WTC11 (cell line): ENCODE data around the gene LHX2. TPM values are rescaled to one million over a fixed set of nuclear protein-coding genes. Genes with fewer than 3 reads are reported as not detected.

Source experiments
- ATAC-seq: fragments of 200-7000 bp; cut with Tn5 transposase; 2 replicates; pipeline ENCODE4 v1.10.0; 2021; ENCODE audit warnings: mild to moderate bottlenecking, moderate library complexity
- CTCF ChIA-PET: fragments of 300-600 bp; sonication (Branson Sonifier 250); formaldehyde crosslinking; loops from one replicate; lab custom pipeline; 2021; ENCODE audit warnings: antibody characterized with exemption; lab: Charles Lee
- POLR2A ChIA-PET: fragments of 350-600 bp; sonication (Branson Sonifier 250); formaldehyde crosslinking; loops from one replicate; lab custom pipeline; 2021; ENCODE audit warnings: antibody characterized with exemption; lab: Charles Lee
- DNase-seq: peaks from one replicate; pipeline ENCODE4 v3.0.0; 2021; ENCODE audit warnings: low spot score
- H3K27ac Mint-ChIP-seq: 2 replicates; pipeline ENCODE4 v1.8.0; 2021; ENCODE audit warnings: mixed read lengths
- H3K27me3 Mint-ChIP-seq: 2 replicates; pipeline ENCODE4 v1.8.0; 2021; ENCODE audit warnings: low read depth, mild to moderate bottlenecking, moderate library complexity, mixed read lengths
- H3K36me3 Mint-ChIP-seq: 2 replicates; pipeline ENCODE4 v1.8.0; 2021; ENCODE audit warnings: mixed read lengths
- H3K4me1 Mint-ChIP-seq: 2 replicates; pipeline ENCODE4 v1.8.0; 2022; ENCODE audit warnings: mixed read lengths
- H3K4me3 Mint-ChIP-seq: 2 replicates; pipeline ENCODE4 v1.8.0; 2021; ENCODE audit warnings: mild to moderate bottlenecking, moderate library complexity, mixed read lengths
- H3K9me3 Mint-ChIP-seq: 2 replicates; pipeline ENCODE4 v1.8.0; 2021; ENCODE audit warnings: mixed read lengths
- CDX4 ChIP-seq: fragments of 250-450 bp; sonication (Bioruptor Pico); IDR thresholded peaks from 2 replicates; pipeline ENCODE4 v1.9.0; 2021; ENCODE audit warnings: moderate library complexity, mild to moderate bottlenecking, inconsistent platforms, borderline replicate concordance
- CREB1 ChIP-seq: sonication (generic); formaldehyde crosslinking; IDR thresholded peaks from 2 replicates; pipeline ENCODE4 v1.8.0; 2023; ENCODE audit warnings: mild to moderate bottlenecking, missing genetic modification reagents
- CREM ChIP-seq: sonication (generic); formaldehyde crosslinking; IDR thresholded peaks from 2 replicates; pipeline ENCODE4 v1.8.1; 2022; ENCODE audit warnings: mild to moderate bottlenecking, missing genetic modification reagents, moderate library complexity
- E2F1 ChIP-seq: sonication (generic); formaldehyde crosslinking; IDR thresholded peaks from 2 replicates; pipeline ENCODE4 v1.8.0; 2022; ENCODE audit warnings: mild to moderate bottlenecking, missing genetic modification reagents
- IRF2 ChIP-seq: sonication (generic); formaldehyde crosslinking; IDR thresholded peaks from 2 replicates; pipeline ENCODE4 v1.8.0; 2022; ENCODE audit warnings: low read depth, missing genetic modification reagents, borderline replicate concordance
- MAX ChIP-seq: sonication (generic); formaldehyde crosslinking; IDR thresholded peaks from 2 replicates; pipeline ENCODE4 v1.8.0; 2022; ENCODE audit warnings: mild to moderate bottlenecking, missing genetic modification reagents
- NFYB ChIP-seq: sonication (generic); formaldehyde crosslinking; conservative IDR thresholded peaks from 2 replicates; pipeline ENCODE4 v1.8.0; 2022; ENCODE audit warnings: low read depth, missing genetic modification reagents
- SMAD4 ChIP-seq: sonication (generic); formaldehyde crosslinking; IDR thresholded peaks from 2 replicates; pipeline ENCODE4 v1.8.0; 2022; ENCODE audit warnings: mild to moderate bottlenecking, missing genetic modification reagents
- SP1 ChIP-seq: sonication (generic); formaldehyde crosslinking; conservative IDR thresholded peaks from 2 replicates; pipeline ENCODE4 v1.8.1; 2022; ENCODE audit warnings: missing genetic modification reagents
- TCF7 ChIP-seq: sonication (generic); formaldehyde crosslinking; IDR thresholded peaks from 2 replicates; pipeline ENCODE4 v1.8.0; 2022; ENCODE audit warnings: mild to moderate bottlenecking, low read depth, missing genetic modification reagents, moderate library complexity
- TP53 ChIP-seq: sonication (generic); formaldehyde crosslinking; IDR thresholded peaks from 2 replicates; pipeline ENCODE4 v1.8.1; 2023; ENCODE audit warnings: mild to moderate bottlenecking, missing genetic modification reagents
- USF1 ChIP-seq: sonication (generic); formaldehyde crosslinking; IDR thresholded peaks from 2 replicates; pipeline ENCODE4 v1.8.0; 2022; ENCODE audit warnings: mild to moderate bottlenecking, missing genetic modification reagents
- USF2 ChIP-seq: sonication (generic); formaldehyde crosslinking; IDR thresholded peaks from 2 replicates; pipeline ENCODE4 v1.8.1; 2023; ENCODE audit warnings: mild to moderate bottlenecking, missing genetic modification reagents, moderate library complexity
- ZNF138 ChIP-seq: sonication (generic); formaldehyde crosslinking; conservative IDR thresholded peaks from 2 replicates; pipeline ENCODE4 v1.8.1; 2022; ENCODE audit warnings: mild to moderate bottlenecking, moderate library complexity, missing genetic modification reagents
- ZNF219 ChIP-seq: sonication (generic); formaldehyde crosslinking; IDR thresholded peaks from 2 replicates; pipeline ENCODE4 v1.8.0; 2023; ENCODE audit warnings: missing genetic modification reagents, mild to moderate bottlenecking, borderline replicate concordance
- ZNF263 ChIP-seq: sonication (generic); formaldehyde crosslinking; IDR thresholded peaks from 2 replicates; pipeline ENCODE4 v1.8.1; 2022; ENCODE audit warnings: low read depth, mild to moderate bottlenecking, moderate library complexity, missing genetic modification reagents
- ZNF425 ChIP-seq: fragments of 250-450 bp; sonication (Bioruptor Pico); conservative IDR thresholded peaks from 2 replicates; pipeline ENCODE4 v1.9.0; 2021; ENCODE audit warnings: mild to moderate bottlenecking
- ZNF671 ChIP-seq: fragments of 250-450 bp; sonication (Bioruptor Pico); IDR thresholded peaks from 2 replicates; pipeline ENCODE4 v1.8.0; 2021; ENCODE audit warnings: mild to moderate bottlenecking
- ZSCAN18 ChIP-seq: fragments of 250-450 bp; sonication (Bioruptor Pico); IDR thresholded peaks from 2 replicates; pipeline ENCODE4 v2.1.2; 2022; ENCODE audit warnings: mild to moderate bottlenecking, moderate library complexity
- total RNA-seq: library from RNA; stranded (reverse); gene quantifications from 3 replicates; pipeline ENCODE4 v1.2.3, GENCODE V29; 2021
- TF ChIP-seq, protein P1 (sequence below): fragments of 250-450 bp; sonication (Bioruptor Pico); IDR thresholded peaks from 2 replicates; pipeline ENCODE4 v1.8.0; 2021; ENCODE audit warnings: mild to moderate bottlenecking
- TF ChIP-seq, protein P2 (sequence below): sonication (generic); formaldehyde crosslinking; IDR thresholded peaks from 2 replicates; pipeline ENCODE4 v1.8.0; 2023; ENCODE audit warnings: missing genetic modification reagents, mild to moderate bottlenecking, borderline replicate concordance
- TF ChIP-seq, protein P3 (sequence below): sonication (generic); formaldehyde crosslinking; IDR thresholded peaks from 2 replicates; pipeline ENCODE4 v1.8.1; 2022; ENCODE audit warnings: mild to moderate bottlenecking, moderate library complexity, missing genetic modification reagents

LHX2 gene
- total RNA-seq, 1 experiment from 2014 or later: 0.42 TPM

DNA sequence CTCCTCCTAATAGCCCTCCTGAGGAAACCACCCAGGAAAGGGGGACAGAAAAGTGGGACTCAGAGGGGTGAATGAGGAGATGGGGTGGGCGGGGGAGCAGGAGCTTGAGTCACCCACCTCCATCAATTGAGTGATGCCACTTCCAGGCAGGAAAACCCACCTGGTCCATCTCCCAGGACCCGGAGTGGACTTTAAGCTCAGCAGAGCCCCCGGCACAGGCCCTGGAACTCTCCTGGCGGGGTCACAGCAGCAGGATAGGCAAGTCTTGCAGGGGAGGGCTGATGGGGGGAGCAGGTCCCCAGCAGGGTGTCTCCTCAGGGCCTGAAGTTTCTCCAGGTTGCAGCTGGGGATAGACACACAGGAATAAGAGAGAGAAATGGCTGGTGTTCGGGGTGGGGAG lies 40.8 kb downstream of the LHX2 start (continued):
- TF ChIP-seq USF2 (CRISPR knock-in tag) (no peak), ZNF219 (CRISPR knock-in tag) (no peak), CREM (CRISPR knock-in tag) (no peak)
- TF ChIP-seq, protein P1, sequence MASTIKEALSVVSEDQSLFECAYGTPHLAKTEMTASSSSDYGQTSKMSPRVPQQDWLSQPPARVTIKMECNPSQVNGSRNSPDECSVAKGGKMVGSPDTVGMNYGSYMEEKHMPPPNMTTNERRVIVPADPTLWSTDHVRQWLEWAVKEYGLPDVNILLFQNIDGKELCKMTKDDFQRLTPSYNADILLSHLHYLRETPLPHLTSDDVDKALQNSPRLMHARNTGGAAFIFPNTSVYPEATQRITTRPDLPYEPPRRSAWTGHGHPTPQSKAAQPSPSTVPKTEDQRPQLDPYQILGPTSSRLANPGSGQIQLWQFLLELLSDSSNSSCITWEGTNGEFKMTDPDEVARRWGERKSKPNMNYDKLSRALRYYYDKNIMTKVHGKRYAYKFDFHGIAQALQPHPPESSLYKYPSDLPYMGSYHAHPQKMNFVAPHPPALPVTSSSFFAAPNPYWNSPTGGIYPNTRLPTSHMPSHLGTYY (CRISPR knock-in tag): no peak

DNA sequence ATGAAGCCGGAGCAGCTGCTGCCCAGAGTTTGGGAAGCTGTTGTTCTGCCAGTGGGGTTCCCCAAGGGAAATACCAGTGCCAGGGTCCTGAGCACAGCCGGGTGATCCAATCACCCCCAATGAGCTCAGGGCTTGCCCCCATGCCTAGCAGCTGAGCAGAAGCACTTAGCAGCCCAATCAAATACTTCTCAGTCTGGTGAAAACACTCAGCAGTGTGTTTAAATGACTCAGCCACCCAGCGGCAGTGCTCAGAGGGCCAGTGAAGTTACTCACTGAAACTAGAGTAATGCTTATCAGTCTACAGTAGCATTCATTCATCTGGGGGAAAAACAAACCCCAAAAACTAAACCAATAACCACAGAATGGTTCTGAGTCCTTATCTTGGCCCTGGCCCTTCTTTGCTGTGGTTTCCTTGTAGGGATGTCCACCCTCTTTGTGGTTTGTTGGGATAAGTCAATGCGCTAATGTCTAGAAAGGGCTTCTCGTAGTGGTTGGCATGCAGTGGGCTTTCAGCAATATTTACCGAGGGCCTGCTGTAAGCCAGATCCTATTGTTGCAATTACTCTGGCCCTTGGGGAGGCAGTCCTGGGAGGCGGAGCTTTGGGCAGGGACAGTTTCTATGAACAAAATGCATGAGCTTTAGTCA lies 43.1 kb downstream of the LHX2 start:
- CTCF ChIA-PET: interaction anchor here (0.6 to 4.8 kb wide), 3 partner anchors 14 to 667 kb away, joined by 3 to 22 read pairs (median 6); no protein-coding TSS in a partner anchor
- POLR2A ChIA-PET: no interaction called here
- H3K36me3 Mint-ChIP-seq: no peaks in the 10 kb centered on the region
- ATAC-seq (no peak), DNase-seq (peak; percentile 8)
- H3K9me3 Mint-ChIP-seq: peaks cover 7% of the 10 kb centered on the region
- H3K27me3 Mint-ChIP-seq: peaks cover 12% of the 10 kb centered on the region
- no peak overlapping the region for H3K27ac Mint-ChIP-seq
- H3K4me1 Mint-ChIP-seq: no peaks in the 10 kb centered on the region
- no peak overlapping the region for H3K4me3 Mint-ChIP-seq
- TF ChIP-seq TP53 (CRISPR knock-in tag) (no peak), MAX (CRISPR knock-in tag) (no peak), ZSCAN18 (CRISPR knock-in tag) (no peak), IRF2 (CRISPR knock-in tag) (no peak), TCF7 (no peak), USF1 (no peak), E2F1 (no peak), SMAD4 (no peak), ZNF425 (CRISPR knock-in tag) (no peak), ZNF263 (no peak), CDX4 (CRISPR knock-in tag) (no peak), CREB1 (CRISPR knock-in tag) (no peak), SP1 (CRISPR knock-in tag) (no peak), ZNF138 (CRISPR knock-in tag) (no peak), NFYB (CRISPR knock-in tag) (no peak), ZNF671 (CRISPR knock-in tag) (no peak)
- TF ChIP-seq, protein P2, sequence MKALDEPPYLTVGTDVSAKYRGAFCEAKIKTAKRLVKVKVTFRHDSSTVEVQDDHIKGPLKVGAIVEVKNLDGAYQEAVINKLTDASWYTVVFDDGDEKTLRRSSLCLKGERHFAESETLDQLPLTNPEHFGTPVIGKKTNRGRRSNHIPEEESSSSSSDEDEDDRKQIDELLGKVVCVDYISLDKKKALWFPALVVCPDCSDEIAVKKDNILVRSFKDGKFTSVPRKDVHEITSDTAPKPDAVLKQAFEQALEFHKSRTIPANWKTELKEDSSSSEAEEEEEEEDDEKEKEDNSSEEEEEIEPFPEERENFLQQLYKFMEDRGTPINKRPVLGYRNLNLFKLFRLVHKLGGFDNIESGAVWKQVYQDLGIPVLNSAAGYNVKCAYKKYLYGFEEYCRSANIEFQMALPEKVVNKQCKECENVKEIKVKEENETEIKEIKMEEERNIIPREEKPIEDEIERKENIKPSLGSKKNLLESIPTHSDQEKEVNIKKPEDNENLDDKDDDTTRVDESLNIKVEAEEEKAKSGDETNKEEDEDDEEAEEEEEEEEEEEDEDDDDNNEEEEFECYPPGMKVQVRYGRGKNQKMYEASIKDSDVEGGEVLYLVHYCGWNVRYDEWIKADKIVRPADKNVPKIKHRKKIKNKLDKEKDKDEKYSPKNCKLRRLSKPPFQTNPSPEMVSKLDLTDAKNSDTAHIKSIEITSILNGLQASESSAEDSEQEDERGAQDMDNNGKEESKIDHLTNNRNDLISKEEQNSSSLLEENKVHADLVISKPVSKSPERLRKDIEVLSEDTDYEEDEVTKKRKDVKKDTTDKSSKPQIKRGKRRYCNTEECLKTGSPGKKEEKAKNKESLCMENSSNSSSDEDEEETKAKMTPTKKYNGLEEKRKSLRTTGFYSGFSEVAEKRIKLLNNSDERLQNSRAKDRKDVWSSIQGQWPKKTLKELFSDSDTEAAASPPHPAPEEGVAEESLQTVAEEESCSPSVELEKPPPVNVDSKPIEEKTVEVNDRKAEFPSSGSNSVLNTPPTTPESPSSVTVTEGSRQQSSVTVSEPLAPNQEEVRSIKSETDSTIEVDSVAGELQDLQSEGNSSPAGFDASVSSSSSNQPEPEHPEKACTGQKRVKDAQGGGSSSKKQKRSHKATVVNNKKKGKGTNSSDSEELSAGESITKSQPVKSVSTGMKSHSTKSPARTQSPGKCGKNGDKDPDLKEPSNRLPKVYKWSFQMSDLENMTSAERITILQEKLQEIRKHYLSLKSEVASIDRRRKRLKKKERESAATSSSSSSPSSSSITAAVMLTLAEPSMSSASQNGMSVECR (CRISPR knock-in tag): no peak
- TF ChIP-seq, protein P3, sequence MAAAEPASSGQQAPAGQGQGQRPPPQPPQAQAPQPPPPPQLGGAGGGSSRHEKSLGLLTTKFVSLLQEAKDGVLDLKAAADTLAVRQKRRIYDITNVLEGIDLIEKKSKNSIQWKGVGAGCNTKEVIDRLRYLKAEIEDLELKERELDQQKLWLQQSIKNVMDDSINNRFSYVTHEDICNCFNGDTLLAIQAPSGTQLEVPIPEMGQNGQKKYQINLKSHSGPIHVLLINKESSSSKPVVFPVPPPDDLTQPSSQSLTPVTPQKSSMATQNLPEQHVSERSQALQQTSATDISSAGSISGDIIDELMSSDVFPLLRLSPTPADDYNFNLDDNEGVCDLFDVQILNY (CRISPR knock-in tag): no peak
